Fibroblast of skin of right biceps (primary cell): ENCODE results near the gene DTNA.
A peak's percentile ranks its signal among the peaks of the same experiment; 100 is the strongest.

Experiments used
- DNase-seq: peaks from one replicate; pipeline ENCODE4 v3.0.0-alpha.2; 2013

The DTNA gene

GRCh38 chr18:34773961-34774766 is 64.1 kb downstream of the DTNA start:
- DNase-seq: peak; percentile 40

- DNase-seq: no peak
These were observed 65.4 kb downstream of the DTNA start for GRCh38 chr18:34775461-34775860.

- DNase-seq: no peak
These were observed 69.0 kb downstream of the DTNA start for GRCh38 chr18:34779112-34779511.

- no peak for DNase-seq
These were observed 70.8 kb downstream of the DTNA start for GRCh38 chr18:34780856-34781255.

GRCh38 chr18:34783501-34783900 is 73.4 kb downstream of the DTNA start:
- peak; percentile 55 for DNase-seq

GRCh38 chr18:34786162-34786741 is 76.2 kb downstream of the DTNA start:
- DNase-seq: no peak

- peak; percentile 59 for DNase-seq
These were observed 77.9 kb downstream of the DTNA start for GRCh38 chr18:34787931-34788532.

GRCh38 chr18:34789768-34790344 is 79.8 kb downstream of the DTNA start:
- DNase-seq: peak; percentile 30

- no peak for DNase-seq
These were observed 84.2 kb downstream of the DTNA start for GRCh38 chr18:34794348-34794747.

GRCh38 chr18:34795070-34795732 is 85.1 kb downstream of the DTNA start:
- DNase-seq: no peak

- DNase-seq: no peak
These were observed 86.0 kb downstream of the DTNA start for GRCh38 chr18:34796035-34796657.

- no peak for DNase-seq
These were observed 89.2 kb downstream of the DTNA start for GRCh38 chr18:34799291-34799690.

GRCh38 chr18:34800381-34800780 is 90.3 kb downstream of the DTNA start:
- DNase-seq: no peak

- peak; percentile 50 for DNase-seq
These were observed 91.7 kb downstream of the DTNA start for GRCh38 chr18:34801774-34802173.

GRCh38 chr18:34802959-34803358 is 92.9 kb downstream of the DTNA start:
- DNase-seq: no peak

- no peak for DNase-seq
These were observed 93.8 kb downstream of the DTNA start for GRCh38 chr18:34803877-34804400.

GRCh38 chr18:34805103-34805877 is 95.2 kb downstream of the DTNA start:
- no peak for DNase-seq

- no peak for DNase-seq
These were observed 95.8 kb downstream of the DTNA start for GRCh38 chr18:34805878-34806351.

GRCh38 chr18:34806527-34806926 is 96.4 kb downstream of the DTNA start:
- no peak for DNase-seq

GRCh38 chr18:34807106-34807796 is 97.2 kb downstream of the DTNA start:
- no peak for DNase-seq

GRCh38 chr18:34808389-34808788 is 98.3 kb downstream of the DTNA start:
- no peak for DNase-seq
